Spleen (tissue), 11 donors: Measurements from ENCODE around the gene FBN1. TPM values are rescaled to one million over a fixed set of nuclear protein-coding genes. Genes with fewer than 3 reads are reported as not detected.

Source experiments
- DNase-seq: peaks from one replicate; pipeline ENCODE4 v3.0.0-alpha.2; 2020
- H3K27ac ChIP-seq, 8 donors: fragments of 200-600 bp; sonication (generic) in 7 of 8; 1 replicate in 4 of 8; 2 replicates in 4 of 8; pipeline versions ENCODE4 v1.5.0 to v1.8.0; 2016 to 2021; ENCODE audit warnings: inconsistent platforms in 4 of 8, mild to moderate bottlenecking in 4 of 8, moderate library complexity in 1 of 8
- H3K27me3 ChIP-seq, 7 donors: fragments of 200-600 bp; sonication (generic) in 6 of 7; replicated peaks in 1 of 7; 1 replicate in 4 of 7; 2 replicates in 3 of 7; pipeline versions ENCODE4 v1.5.0 to v1.8.0; 2016 to 2021; ENCODE audit warnings: inconsistent platforms in 3 of 7, mild to moderate bottlenecking in 1 of 7
- H3K36me3 ChIP-seq, 6 donors: fragments of 200-600 bp; sonication (generic) in 5 of 6; 1 replicate in 4 of 6; 2 replicates in 2 of 6; pipeline versions ENCODE4 v1.5.0 to v1.8.0; 2016 to 2021; ENCODE audit warnings: inconsistent platforms in 2 of 6
- H3K4me1 ChIP-seq, 6 donors: fragments of 200-600 bp; sonication (generic) in 5 of 6; 1 replicate in 3 of 6; 2 replicates in 3 of 6; pipeline versions ENCODE4 v1.5.0 to v1.8.0; 2016 to 2021; ENCODE audit warnings: inconsistent platforms in 3 of 6
- H3K4me3 ChIP-seq, 8 donors: fragments of 200-600 bp; sonication (generic) in 7 of 8; 1 replicate in 4 of 8; 2 replicates in 4 of 8; pipeline versions ENCODE4 v1.5.0 to v1.8.0; 2016 to 2021; ENCODE audit warnings: inconsistent platforms in 4 of 8, mild to moderate bottlenecking in 4 of 8, moderate library complexity in 2 of 8
- H3K9me3 ChIP-seq, 8 donors: fragments of 200-600 bp; sonication (generic) in 7 of 8; 1 replicate in 4 of 8; 2 replicates in 4 of 8; pipeline versions ENCODE4 v1.5.0 to v1.8.0; 2016 to 2021; ENCODE audit warnings: inconsistent platforms in 4 of 8
- POLR2A ChIP-seq, 3 donors: fragments of 450-650 bp; IDR thresholded peaks; one replicate each; pipeline ENCODE4 v1.5.1; 2017; ENCODE audit warnings: antibody characterized with exemption in 3 of 3, mild to moderate bottlenecking in 1 of 3
- POLR2AphosphoS5 ChIP-seq, 3 donors: sonication (generic); formaldehyde crosslinking; IDR thresholded peaks; one replicate each; pipeline ENCODE4 v1.5.1; 2017; ENCODE audit warnings: antibody characterized with exemption in 3 of 3
- WGBS, 5 donors: extraction: QIAGEN DNeasy Blood & Tissue Kit in 3 of 5; methylation state at CpG; one replicate each; pipeline versions ENCODE4 v1.1.5 to v1.1.7; 2013 to 2018; 5-methylcytosine and 5-hydroxymethylcytosine counted together
- intact Hi-C: fragments of 100-400 bp; cut with DNase I; formaldehyde crosslinking; loops from one replicate; pipeline ENCODE4 v1.15.0; 2023; ENCODE audit warnings: low total_unique reads
- polyA plus RNA-seq, 3 donors: library from polyadenylated mRNA; stranded (reverse); fragments of 200-250 nt; gene quantifications; one replicate each; pipeline ENCODE4 v1.2.1, GENCODE V29; 2013
- total RNA-seq, 7 donors: library from RNA; depleted of rRNA in 3 of 7; stranded (reverse); fragments of >200 nt in 3 of 7; fragmentation: NEBNext Ultra II Directional in 4 of 7; extraction: Animal tissue kit (Norgen Biotek cat#: 25700) in 4 of 7; gene quantifications; one replicate each; pipeline versions ENCODE4 v1.1.0 to v1.2.1, GENCODE V29; 2016 to 2021
- TF ChIP-seq, protein P1 (sequence below), 11 experiments: fragments of 200-600 bp in 7 of 11; fragments of 450-650 bp in 4 of 11; sonication (generic) in 4 of 11; IDR thresholded peaks in 8 of 11; conservative IDR thresholded peaks in 3 of 11; 1 replicate in 7 of 11; 2 replicates in 4 of 11; pipeline versions ENCODE4 v1.4.0 to v1.8.0; 2016 to 2021; ENCODE audit warnings: antibody characterized with exemption in 11 of 11, inconsistent platforms in 4 of 11, mild to moderate bottlenecking in 1 of 11
- donor health status: healthy with polysubstance abuse.
- donor health status: DM: no; HTN: no; CAD: no; lungs with moderate emphysema.
- donor health status: DM: no; HTN: no; CAD: no.
- donor health status: Bipolar disorder and iron deficiency.
- donor health status: healthy.
- donor health status: DM: no; HTN: no; CAD: no.
- donor health status: DM: yes; HTN: yes; CAD: no.

FBN1 gene
- total and polyA plus RNA-seq, 10 donors = 3.2 to 139 (median 45.4) TPM

DNA sequence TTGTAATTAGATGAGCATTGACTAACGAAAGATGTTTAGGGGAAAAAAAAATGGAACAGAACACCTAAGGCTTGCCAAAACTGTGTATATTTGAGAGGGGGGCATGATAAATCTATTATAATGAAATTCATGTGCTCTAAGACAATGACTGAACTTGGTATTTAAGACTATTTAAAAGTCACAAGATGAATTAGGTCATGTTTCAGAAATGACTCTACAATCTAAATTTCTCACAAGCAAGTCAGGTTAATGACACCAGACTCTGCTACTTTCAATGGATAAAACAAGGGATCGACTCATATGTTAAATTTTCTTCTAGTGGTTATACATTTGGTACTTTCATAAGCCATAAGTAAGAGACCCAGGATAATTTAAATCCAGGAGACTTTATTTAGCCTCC lies 235.9 kb downstream of the FBN1 start:
- H3K4me1 ChIP-seq = no peaks in the 10 kb centered on the region
- no peak overlapping the region for H3K4me3 ChIP-seq
- WGBS, 5 donors = 83 to 93% (median 89%) methylated on average over 2 of the region's 2 CpGs
- TF ChIP-seq POLR2A (IDR thresholded peaks at IDR 0.05) (no peak), POLR2AphosphoS5 (IDR thresholded peaks at IDR 0.05) (no peak)
- TF ChIP-seq, protein P1, sequence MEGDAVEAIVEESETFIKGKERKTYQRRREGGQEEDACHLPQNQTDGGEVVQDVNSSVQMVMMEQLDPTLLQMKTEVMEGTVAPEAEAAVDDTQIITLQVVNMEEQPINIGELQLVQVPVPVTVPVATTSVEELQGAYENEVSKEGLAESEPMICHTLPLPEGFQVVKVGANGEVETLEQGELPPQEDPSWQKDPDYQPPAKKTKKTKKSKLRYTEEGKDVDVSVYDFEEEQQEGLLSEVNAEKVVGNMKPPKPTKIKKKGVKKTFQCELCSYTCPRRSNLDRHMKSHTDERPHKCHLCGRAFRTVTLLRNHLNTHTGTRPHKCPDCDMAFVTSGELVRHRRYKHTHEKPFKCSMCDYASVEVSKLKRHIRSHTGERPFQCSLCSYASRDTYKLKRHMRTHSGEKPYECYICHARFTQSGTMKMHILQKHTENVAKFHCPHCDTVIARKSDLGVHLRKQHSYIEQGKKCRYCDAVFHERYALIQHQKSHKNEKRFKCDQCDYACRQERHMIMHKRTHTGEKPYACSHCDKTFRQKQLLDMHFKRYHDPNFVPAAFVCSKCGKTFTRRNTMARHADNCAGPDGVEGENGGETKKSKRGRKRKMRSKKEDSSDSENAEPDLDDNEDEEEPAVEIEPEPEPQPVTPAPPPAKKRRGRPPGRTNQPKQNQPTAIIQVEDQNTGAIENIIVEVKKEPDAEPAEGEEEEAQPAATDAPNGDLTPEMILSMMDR (IDR thresholded peaks at IDR 0.05 in 8 of 11, conservative IDR thresholded peaks at IDR 0.05 in 3 of 11) = no peak
- no peaks in the 10 kb centered on the region for H3K27me3 ChIP-seq
- peaks cover 0 to 56% (median 10%) of the 10 kb centered on the region in 6 donors for H3K36me3 ChIP-seq
- no peak for DNase-seq
- no peaks in the 10 kb centered on the region for H3K9me3 ChIP-seq
- no peak overlapping the region for H3K27ac ChIP-seq
- intact Hi-C loops = no loop called here

DNA sequence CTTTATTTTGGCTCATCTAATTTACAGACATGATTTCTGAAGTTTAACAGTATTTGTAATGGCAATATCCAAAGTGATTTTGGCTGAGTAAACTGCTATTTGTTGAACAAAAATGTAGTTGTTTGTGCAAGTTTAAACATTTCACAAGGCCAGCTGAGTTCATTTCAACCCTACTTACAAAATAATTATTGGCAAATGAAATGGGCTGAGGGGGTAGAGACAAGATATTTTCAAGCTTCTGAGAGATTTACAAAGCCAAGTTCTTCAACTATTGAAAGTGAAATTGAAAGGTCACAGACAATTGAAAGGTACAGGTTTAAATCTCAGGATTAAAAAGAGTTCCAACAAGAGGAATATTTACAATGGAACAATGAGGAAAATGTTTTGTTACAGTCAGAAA lies 237.2 kb downstream of the FBN1 start:
- intact Hi-C loops = no loop called here
- no peaks in the 10 kb centered on the region for H3K4me1 ChIP-seq
- DNase-seq = no peak
- H3K36me3 ChIP-seq = peaks cover 0 to 44% (median 10%) of the 10 kb centered on the region in 6 donors
- H3K4me3 ChIP-seq = no peak overlapping the region
- H3K27me3 ChIP-seq = no peaks in the 10 kb centered on the region
- TF ChIP-seq POLR2A (IDR thresholded peaks at IDR 0.05) = no peak
- no peak for TF ChIP-seq POLR2AphosphoS5 (IDR thresholded peaks at IDR 0.05)
- TF ChIP-seq, protein P1 (IDR thresholded peaks at IDR 0.05 in 8 of 11, conservative IDR thresholded peaks at IDR 0.05 in 3 of 11) = no peak
- no peak overlapping the region for H3K27ac ChIP-seq
- no peaks in the 10 kb centered on the region for H3K9me3 ChIP-seq

DNA sequence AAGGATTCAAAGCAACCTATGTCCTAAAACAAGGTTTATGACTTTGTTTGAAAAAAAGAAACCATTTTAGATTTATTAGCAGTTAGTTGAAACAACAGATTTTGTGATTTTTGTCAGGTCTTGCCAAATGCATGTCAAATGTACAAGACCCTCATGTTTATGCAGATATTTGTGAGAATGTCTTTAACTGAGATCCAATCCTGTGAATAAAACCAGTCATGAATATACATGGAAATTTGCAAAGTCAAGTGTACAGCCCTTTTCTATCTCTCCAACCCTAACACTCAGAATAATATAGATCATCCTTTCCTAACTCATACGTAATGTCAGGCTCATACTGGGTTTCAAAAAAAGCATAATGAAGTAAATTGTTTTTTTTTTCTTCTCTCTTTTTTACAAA lies 237.9 kb downstream of the FBN1 start:
- Histone ChIP-seq H3K27ac (no peak overlapping the region), H3K9me3 (no peaks in the 10 kb centered on the region), H3K36me3 (peaks cover 0 to 38% (median 10%) of the 10 kb centered on the region in 6 donors), H3K4me3 (no peak overlapping the region), H3K4me1 (no peaks in the 10 kb centered on the region), H3K27me3 (no peaks in the 10 kb centered on the region)
- intact Hi-C loops = no loop called here
- no peak for DNase-seq
- 93 to 98% (median 94%) methylated on average over 1 of the region's 1 CpG for WGBS, 5 donors
- TF ChIP-seq, protein P1 (IDR thresholded peaks at IDR 0.05 in 8 of 11, conservative IDR thresholded peaks at IDR 0.05 in 3 of 11) = no peak
- TF ChIP-seq POLR2AphosphoS5 (IDR thresholded peaks at IDR 0.05) (no peak), POLR2A (IDR thresholded peaks at IDR 0.05) (no peak)

DNA sequence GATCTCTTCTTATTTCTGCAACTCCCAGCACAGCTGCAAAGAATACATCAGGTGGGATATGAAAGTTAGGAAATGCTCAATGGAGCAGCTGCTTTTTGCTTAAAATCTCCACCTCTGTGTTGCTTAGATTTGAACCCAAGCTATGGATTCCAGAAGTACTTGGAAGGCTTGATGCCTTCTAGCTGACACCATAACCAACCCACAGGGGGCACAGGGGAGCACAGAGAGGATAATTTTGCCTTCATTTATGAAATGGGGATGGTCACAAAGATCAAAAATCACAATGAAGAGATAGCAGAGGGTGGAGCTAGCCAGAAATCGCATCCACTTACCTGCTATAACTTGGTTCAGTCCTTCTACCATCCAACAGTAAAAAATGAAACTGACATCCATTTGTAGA lies 238.6 kb downstream of the FBN1 start:
- intact Hi-C loops = no loop called here
- no peak overlapping the region for H3K4me3 ChIP-seq

More for the DNA sequence above, 238.6 kb downstream of the FBN1 start:
- Histone ChIP-seq H3K9me3 (no peaks in the 10 kb centered on the region), H3K27ac (no peak overlapping the region), H3K4me1 (no peaks in the 10 kb centered on the region), H3K36me3 (peaks cover 0 to 30% (median 9%) of the 10 kb centered on the region in 6 donors), H3K27me3 (no peaks in the 10 kb centered on the region)
- 91 to 98% (median 95%) methylated on average over 1 of the region's 1 CpG for WGBS, 5 donors
- TF ChIP-seq POLR2A (IDR thresholded peaks at IDR 0.05) (no peak), POLR2AphosphoS5 (IDR thresholded peaks at IDR 0.05) (no peak)
- TF ChIP-seq, protein P1 (IDR thresholded peaks at IDR 0.05 in 8 of 11, conservative IDR thresholded peaks at IDR 0.05 in 3 of 11) = no peak
- DNase-seq = no peak
